EH (cell line): ENCODE measurements around the gene CCDC40.
"Not testable (repeated sequence)": the region's sequence is repeated elsewhere in the genome, so short reads cannot be mapped to it uniquely, and the experiment has no call there.

ENCODE experiments used
- DNase-seq: peaks from one replicate; pipeline ENCODE4 v3.0.0-alpha.2; 2015; ENCODE audit warnings: low read depth

Gene CCDC40

DNA sequence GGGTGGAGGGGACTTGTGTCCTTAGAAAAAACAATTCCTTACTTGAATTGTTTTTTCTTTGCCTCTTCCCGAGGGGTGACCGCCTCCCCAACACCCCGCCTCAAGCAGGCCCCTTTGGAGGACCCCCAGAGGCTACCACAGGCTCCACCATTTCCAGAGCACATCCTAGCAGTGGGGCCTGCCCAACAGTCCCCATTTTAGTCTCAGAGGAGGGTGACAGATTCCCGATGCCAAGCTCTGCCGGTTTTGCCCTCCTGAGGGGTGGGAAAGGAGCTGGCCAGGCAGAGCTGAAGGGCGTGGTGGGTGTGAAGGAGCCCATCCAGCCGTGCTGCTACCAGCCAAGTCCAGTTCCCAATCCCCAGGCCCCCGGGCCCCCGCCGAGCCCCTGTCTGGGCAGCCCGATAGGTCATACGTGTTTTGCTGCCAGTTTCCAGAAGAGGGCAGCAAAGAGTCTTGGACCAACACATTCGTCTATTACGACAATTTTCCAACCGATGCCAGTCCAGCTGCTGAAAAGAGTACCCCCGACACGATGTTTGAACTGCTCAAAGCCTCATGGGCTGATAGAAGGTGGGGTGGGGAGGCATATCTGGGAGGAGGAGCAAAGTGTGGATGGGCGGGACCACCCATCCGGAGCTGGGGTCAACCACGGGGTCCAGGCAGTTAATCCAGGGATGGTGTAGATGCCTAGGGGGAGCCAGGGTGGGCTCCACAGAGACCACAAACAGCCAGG, 46.1 kb downstream of the CCDC40 start:
- DNase-seq: peak; percentile 74

DNA sequence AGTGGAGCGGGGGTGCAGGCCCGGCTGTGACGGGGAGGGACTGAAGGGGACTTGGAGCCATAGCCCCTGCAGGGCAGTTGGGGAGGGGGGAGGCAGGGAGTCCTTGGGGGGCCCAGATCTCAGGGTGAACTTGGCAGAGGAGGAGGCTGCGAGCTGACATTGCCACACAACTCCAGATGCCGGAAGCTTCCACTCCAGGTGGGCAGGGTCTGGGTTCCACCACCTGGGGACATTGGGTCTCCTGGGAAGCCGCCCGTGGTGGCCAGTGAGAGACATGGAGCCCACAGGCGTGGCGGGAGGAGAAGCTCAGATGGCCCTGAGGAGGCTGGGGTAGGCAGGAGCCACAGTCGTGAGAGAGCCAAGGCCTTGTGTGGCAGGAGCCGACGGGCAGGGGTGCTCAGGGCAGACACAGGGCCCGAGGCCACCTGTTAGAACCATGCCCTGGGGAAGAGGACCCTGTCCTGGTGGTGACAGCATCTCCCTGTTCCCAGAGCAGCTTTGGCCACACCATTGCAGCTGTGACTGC, 46.8 kb downstream of the CCDC40 start:
- DNase-seq: no peak

DNA sequence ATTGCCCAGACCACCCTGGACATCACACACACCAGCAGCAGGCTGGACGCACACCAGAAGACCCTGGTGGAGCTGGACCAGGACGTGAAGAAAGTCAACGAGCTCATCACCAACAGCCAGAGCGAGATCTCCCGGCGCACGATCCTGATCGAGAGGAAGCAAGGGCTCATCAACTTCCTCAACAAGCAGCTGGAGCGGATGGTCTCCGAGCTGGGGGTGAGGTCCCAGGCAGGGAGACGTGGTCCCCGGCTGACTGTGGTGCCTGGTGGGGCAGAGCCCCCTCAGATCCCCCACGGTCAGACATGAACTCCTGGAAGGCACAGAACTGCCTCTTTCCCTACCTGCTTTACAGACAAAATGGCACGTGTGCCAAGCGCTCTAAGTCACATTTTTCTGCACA, 48.3 kb downstream of the CCDC40 start:
- DNase-seq: no peak

DNA sequence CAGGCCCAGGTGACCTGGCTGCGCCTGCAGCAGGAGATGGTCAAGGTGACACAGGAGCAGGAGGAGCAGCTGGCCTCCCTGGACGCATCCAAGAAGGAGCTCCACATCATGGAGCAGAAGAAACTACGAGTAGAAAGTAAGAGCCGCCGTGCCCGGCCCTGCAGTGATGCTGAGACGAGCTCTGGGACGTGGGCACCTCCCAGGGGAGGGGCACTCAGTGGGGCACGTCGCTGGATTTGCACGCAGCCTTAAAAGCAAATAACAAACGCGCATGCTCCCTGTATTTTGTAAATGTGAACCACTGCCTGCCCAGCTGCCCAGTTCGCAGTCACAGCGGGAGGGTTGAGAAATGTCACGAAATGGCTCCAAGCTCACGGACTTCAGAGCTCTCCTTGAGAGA, 49.6 kb downstream of the CCDC40 start:
- no peak for DNase-seq

DNA sequence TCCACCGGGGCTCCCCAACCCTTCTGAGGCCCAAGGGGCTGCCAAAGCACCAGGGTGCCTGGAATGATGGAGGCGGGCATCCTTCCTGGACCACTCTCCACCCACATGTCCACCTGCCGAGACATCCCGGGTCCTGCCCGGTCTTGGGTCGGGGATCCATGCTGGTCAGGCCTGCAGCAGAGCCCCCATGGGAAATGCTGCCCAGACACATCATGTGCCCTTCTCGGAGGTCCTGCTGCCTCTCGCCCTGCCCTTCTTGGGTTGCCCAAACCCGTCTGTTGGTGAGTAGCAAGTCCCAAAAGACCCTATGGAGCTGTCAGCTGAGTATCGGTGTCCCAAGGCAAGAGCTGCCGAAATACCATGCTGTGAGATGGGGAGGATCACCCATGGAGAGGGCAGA, 50.2 kb downstream of the CCDC40 start:
- DNase-seq: no peak

DNA sequence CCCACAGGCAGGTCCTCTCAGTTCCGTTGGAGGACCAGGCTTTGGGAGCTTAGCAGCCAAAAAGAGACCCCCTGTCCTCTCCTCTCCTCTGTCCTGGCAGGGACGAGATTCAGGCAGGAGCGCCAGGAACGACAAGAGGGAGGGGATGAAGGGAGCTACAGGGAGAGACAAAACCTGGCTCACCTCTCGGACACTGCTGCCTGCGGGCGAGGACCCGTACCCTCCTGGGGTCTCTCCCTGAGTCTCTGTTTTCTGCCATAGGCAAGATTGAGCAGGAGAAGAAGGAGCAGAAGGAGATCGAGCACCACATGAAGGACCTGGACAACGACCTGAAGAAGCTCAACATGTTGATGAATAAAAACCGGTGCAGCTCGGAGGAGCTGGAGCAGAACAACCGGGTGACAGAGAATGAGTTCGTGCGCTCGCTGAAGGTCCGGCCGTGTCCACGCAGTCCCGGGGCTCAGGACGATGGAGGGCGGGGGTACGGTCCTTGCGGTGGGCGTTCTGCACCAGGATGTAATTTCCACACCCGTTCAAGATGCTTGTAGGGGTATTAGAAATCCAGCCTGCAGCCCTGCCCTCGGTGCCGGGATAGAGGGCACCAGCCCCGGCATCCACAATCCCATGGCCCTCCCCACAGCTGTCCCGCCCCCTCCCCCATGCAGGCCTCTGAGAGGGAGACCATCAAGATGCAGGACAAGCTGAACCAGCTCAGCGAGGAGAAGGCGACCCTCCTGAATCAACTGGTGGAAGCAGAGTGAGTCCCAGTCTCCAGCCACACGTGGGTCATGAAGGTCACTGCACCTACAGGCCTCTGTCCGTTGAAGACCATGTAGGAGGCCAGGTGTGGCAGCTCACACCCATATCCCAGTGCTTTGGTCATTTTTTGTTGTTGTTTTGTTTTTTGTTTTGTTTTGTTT, 51.2 kb downstream of the CCDC40 start:
- no peak for DNase-seq

DNA sequence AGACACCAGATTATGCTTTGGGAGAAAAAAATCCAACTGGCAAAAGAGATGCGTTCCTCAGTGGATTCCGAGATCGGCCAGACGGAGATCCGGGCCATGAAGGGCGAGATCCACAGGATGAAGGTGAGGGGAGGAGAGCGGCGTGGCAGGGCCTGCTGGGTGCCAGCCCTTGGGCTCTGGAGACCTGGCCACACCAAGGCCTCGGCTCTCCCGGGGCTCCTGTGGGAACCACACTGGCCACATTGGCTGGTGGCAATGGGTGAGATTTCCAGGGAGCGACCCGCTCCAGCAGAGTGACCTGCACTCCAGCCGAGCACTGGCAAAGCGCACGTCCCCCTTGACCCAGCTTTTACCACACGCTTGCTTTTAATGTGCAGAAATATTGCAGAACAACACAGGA, 53.3 kb downstream of the CCDC40 start:
- no peak for DNase-seq

DNA sequence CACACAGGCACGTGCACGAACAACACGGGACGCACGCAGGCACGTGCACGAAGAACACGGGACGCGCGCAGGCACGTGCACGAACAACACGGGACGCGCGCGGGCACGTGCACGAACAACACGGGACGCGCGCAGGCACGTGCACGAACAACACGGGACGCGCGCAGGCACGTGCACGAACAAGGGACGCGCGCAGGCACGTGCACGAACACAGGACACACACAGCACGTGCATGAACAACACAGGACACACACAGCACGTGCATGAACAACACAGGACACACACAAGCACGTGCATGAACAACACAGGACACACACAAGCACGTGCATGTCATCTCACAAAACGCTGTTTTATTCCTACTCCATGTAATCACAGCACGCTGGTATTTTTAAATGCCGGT, 53.7 kb downstream of the CCDC40 start:
- not testable (repeated sequence) for DNase-seq

DNA sequence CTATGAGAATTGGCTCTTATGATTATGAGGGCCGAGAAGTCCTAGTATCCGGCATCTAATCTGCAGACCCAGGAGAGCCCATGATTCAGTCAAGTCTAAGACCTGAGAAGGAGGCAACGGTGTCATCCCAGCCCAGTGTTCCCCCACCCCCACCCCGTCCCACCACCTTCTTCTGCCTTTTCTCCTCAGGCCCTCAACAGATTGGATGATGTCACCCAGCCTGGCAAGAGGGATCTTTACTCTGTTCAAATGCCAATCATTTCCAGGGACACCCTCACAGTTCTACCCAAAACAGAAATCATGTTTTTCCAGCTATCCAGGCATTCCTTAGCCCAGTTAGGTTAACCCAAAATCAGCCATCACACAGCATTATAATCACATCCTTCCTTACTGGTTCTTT, 54.9 kb downstream of the CCDC40 start:
- no peak for DNase-seq

DNA sequence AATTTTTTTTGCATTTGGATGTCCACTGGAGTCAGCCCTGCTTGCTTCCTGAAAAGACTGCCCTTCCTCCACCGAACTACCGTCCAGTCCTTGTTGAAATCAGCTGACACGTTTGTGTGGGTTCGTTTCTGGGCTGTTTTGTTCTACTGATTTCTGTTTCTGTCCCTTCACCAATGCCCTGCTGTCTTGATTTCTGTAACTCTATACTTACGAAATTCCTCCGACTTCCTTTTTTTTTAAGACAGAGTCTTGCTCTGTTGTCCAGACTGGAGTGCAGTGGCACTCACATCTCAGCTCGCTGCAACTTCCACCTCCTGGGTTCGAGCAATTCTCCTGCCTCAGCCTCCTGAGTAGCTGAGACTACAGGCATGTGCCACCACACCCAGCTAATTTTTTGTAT, 56.5 kb downstream of the CCDC40 start:
- no peak for DNase-seq

DNA sequence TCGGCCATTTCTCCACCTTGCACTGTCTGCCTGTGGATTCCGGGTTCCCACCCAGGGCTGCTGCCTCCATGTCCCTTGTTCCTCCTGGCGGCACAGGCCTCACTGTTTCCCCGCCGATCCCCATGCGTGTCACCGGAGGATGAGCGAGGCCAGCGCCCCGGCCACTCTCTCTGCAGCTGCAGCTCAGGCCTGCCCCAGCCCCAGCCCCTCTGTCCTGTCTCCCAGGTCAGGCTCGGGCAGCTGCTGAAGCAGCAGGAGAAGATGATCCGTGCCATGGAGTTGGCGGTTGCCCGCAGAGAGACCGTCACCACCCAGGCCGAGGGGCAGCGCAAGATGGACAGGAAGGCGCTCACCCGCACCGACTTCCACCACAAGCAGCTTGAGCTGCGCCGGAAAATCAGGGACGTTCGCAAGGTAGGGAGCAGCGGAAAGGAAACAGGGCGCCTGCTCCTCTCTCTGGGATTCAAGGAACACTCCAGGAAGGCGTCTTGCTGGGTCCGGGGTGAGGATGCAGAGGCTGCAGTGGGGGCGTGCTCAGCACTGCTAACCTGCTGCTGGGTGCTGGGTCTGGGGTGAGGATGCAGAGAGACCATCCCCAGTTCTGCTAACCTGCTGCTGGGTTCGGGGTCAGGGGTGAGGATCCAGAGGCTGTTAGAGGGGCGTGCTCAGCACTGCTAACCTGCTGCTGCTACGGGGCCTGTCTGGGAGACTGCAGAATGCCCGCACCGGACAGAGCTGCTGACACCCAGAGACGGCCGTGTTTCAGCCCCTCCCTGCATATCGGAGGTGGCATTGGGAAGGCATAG, 58.8 kb downstream of the CCDC40 start:
- DNase-seq: no peak

DNA sequence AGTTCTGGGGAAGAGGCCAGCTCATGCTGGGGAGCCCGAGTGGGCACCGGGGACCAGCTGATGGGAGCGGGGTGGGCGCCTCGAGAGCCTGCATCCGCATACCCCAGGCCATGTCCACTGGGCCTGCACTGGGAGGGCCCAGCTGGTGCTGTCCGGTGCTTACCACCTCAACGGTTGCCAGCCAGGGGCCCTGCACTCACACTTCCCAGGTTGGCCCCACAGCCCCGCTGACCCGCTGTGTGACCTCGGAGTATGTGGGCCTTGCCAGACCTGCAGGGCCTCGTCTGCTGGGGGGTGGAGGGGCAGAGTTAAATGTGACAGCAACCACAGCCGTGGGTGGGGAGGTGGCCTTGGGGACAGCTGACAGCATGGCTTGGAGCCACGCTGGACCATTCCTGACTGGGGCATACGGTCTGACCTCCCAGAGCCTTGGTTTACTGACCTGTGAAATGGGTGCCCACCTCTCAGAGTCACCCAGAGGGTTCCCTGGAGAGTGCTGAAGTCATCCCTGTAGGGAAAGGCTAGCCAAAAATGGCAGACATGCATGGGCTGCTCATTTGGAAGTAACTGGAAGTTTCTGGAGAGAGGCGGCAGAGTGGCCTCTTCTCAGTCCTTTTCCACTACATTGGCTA, 59.5 kb downstream of the CCDC40 start:
- DNase-seq: no peak

DNA sequence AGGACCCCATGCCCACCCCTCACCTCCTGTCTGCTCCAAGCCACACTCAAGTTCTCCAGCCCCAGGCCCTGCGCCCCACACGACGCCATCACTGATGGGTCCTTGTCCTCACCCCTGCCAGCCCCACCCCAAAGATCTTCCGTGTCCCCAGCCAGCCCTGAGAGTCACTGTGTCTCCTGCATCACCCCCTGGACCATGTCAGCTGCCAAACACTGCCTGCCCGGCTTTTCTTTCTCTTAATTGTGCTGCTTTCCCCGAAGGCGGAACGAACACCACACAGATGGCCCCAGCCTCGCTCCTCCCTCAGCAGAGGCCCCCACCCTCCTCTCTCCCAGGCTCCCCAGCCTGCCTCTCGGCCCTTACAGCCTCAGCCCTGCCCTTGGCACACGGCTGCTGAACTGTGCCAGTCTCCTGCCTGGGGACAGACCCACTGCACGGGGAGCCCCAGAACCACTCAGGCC, 60.1 kb downstream of the CCDC40 start:
- no peak for DNase-seq

DNA sequence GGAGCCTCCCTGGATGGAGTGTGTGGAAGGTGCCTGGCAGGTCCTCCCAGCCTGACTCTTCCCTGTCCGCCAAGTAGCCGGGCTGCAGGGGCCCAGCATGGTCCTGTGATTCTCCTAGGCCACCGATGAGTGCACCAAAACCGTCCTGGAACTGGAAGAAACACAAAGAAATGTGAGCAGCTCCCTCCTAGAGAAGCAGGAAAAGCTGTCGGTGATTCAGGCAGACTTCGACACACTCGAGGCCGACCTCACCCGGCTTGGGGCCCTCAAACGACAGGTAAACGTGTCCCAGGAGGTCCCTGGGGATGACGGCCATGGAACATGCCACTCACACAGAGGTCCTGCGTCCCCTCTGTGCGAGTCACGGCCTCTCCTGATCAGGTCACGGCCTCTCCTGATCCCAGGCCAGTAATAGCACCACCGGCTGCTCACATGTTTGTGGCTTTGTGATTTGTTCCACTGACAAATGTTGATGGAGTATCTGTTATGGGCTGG, 60.7 kb downstream of the CCDC40 start:
- no peak for DNase-seq

DNA sequence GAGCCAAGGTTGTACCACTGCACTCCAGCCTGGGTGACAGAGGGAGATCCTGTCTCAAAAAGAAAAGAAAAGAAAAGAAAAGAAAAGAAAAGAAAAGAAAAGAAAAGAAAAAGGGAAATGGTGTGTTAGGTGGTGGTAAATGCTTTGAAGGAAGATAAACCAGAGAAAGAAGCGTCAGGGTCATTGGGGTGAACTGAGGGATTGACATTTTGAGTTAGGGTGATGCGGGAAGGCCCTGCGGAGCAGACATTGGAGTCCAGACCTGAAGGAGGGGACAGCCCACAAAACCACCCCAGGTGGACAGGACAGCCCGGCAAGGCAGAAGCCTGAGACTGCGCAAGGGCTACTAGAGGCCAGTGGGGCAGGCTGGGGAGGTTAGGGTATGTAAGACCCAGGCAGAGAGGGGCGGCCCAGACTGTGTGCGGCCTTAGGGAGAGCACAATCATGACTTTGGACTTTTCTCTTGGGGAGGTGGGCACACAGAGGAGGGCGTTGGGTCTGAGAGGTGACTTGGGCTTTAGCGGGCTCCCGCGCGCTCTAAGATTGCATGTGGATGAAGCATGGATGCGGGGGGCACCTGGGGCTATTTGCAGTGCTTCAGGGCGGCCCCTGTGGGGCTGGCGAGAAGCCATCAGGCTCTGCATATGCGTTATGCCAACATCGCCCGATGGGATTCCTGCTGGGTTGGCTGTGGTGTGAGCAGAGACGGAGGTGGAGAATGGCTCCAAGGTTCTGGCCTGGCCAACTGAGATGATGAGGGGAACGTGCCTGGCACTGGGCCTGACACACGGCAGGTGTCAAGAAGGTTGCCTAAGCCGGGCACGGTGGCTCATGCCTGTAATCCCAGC, 61.6 kb downstream of the CCDC40 start:
- DNase-seq: no peak

DNA sequence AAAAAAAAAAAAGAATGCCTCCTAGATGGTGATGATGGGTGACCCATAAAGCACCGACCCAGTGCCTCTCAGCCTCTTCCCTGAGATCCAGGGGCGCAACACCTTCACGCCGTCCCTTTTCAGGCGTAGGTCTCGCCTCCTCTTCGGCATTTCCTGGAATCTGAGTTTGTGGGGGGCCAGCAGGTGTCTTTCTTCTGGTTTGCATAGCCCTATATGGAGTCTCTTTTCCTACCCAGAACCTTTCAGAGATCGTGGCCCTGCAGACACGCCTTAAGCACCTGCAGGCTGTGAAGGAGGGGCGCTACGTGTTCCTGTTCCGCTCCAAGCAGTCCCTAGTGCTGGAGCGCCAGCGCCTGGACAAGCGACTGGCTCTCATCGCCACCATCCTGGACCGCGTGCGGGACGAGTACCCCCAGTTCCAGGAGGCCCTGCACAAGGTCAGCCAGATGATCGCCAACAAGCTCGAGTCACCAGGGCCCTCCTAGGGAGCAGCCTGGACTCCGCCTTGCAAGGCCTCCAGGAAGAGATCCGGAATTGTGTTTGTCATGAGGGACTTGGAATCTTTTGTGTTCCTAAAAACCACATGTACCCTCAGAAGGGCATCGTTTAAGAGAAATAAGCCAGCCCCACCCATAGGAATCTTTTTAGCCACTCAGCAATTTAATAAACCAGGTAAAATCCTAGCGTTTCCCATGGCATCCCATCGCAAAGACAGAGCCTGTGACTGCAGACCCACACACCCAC, 63.0 kb downstream of the CCDC40 start:
- DNase-seq: no peak

DNA sequence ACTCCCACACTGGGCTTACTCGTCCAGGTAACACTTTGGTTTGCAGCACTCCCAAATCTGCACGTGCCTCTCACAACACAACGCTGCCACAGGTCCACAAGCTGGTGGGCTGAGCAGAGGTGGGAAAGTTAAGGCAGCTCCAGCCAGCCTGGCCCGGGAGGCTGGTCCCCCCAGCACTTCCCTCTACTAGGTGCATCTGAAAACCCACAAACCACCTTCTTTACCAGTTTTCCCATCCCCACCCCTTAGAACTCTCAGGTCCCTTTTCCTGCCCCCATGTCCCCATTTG, 63.5 kb downstream of the CCDC40 start:
- DNase-seq: no peak

DNA sequence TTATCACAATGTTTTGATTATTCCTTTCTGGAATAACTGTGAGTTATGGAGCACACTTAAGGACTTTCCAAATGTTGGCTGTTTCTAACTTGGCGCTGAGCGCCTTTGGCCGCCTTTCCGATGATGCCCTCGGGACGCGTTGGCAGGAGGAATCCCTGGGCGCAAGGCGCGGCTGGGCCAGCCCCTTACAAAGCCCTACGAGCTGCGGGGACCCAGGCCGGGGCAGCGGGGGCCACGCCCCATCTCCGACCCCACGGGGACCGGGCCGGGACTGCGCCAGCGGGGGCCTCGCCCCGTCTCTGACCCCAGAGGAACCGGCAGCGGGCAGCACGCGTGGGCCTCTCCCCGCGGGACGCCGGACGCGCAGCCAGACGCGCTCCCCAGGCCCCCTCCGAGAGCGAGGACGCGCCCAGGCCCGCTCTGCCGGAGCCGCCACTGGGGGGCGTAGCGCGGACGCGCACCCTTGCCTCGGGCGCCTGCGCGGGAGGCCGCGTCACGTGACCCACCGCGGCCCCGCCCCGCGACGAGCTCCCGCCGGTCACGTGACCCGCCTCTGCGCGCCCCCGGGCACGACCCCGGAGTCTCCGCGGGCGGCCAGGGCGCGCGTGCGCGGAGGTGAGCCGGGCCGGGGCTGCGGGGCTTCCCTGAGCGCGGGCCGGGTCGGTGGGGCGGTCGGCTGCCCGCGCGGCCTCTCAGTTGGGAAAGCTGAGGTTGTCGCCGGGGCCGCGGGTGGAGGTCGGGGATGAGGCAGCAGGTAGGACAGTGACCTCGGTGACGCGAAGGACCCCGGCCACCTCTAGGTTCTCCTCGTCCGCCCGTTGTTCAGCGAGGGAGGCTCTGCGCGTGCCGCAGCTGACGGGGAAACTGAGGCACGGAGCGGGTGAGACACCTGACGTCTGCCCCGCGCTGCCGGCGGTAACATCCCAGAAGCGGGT, 64.8 kb downstream of the CCDC40 start, which contains the start of gene GAA:
Gene GAA (plus strand): TSS at position 571 of the 935 bp plus-strand sequence. CDS start 3,006 bp downstream, outside the sequence.
- DNase-seq: peak; percentile 78
